Endothelial cell of umbilical vein (primary cell): Measurements from ENCODE around the gene UFSP1.

Experiments
- CTCF ChIP-seq, 2 donors: IDR thresholded peaks; 1 replicate in 1 of 2; 2 replicates in 1 of 2; pipeline ENCODE4 v1.5.1; 2011; ENCODE audit warnings: low read length in 2 of 2, mild to moderate bottlenecking in 2 of 2, moderate library complexity in 2 of 2, control low read depth in 1 of 2, inconsistent platforms in 1 of 2, low read depth in 1 of 2; ENCODE audit not compliant: insufficient read depth in 1 of 2; ENCODE audit errors: extremely low read depth in 1 of 2
- EZH2 ChIP-seq: IDR thresholded peaks from 2 replicates; pipeline ENCODE4 v1.6.1; 2012; ENCODE audit warnings: borderline replicate concordance, low read depth, mild to moderate bottlenecking, moderate library complexity, low read length, inconsistent platforms; ENCODE audit not compliant: severe bottlenecking
- FOS ChIP-seq: IDR thresholded peaks from 2 replicates; pipeline ENCODE4 v1.6.1; 2011; ENCODE audit warnings: mild to moderate bottlenecking, low read length, moderate library complexity, borderline replicate concordance; ENCODE audit not compliant: insufficient read depth
- GATA2 ChIP-seq: IDR thresholded peaks from 2 replicates; pipeline ENCODE4 v1.7.0; 2011; ENCODE audit warnings: low read depth, mild to moderate bottlenecking, moderate library complexity, mixed read lengths, low read length; ENCODE audit not compliant: insufficient read length, insufficient read depth
- JUN ChIP-seq: IDR thresholded peaks from 2 replicates; pipeline ENCODE4 v1.6.1; 2011; ENCODE audit warnings: borderline replicate concordance, low read depth; ENCODE audit not compliant: insufficient read length, insufficient read depth
- MYC ChIP-seq: IDR thresholded peaks from one replicate; pipeline ENCODE4 v1.6.1; 2011; ENCODE audit warnings: mild to moderate bottlenecking, low read depth, low read length
- POLR2A ChIP-seq: IDR thresholded peaks from 2 replicates; pipeline ENCODE4 v1.6.1; 2012; ENCODE audit warnings: low read depth, mild to moderate bottlenecking, control low read depth, low read length

DNA sequence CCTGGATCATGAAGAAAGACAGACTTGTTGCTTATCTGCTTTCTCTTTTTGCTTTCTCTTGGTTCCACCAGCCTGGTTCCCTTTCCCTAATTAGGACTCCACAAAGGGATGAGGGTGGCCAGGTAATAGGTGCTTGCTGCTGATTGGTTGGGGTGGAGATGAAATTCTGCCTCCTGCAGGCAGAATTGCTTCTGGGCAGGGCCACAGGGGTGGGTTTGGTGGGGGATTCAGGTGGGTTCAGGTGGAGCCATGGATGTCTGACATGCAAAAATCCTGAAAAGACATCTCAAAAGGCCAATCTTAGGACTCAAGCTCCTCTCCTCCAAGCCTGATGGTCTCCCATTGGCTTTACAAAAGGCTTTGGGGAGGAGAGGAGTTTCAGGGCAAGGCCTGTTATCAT lies 31.5 kb upstream of the UFSP1 start:
- TF ChIP-seq POLR2A, result no peak
- TF ChIP-seq CTCF (IDR thresholded peaks at IDR 0.05; ENCODE audit: extremely low read depth in 1 of 2, insufficient read depth in 1 of 2, low read depth in 1 of 2, low read length in 2 of 2), result no peak
- TF ChIP-seq GATA2, result no peak
- TF ChIP-seq EZH2, result no peak
- no peak for TF ChIP-seq FOS
- TF ChIP-seq MYC, result no peak
- no peak for TF ChIP-seq JUN
